ENCODE results near the gene TAGLN. TPM values are rescaled to one million over a fixed set of nuclear protein-coding genes. Genes with fewer than 3 reads are reported as not detected.
A peak's percentile ranks its signal among the peaks of the same experiment; 100 is the strongest.

TAGLN gene
- total and polyA plus RNA-seq, 9 of the 15 experiments (the other 6 are each of a cell fraction or from before 2014, with no cell fraction given) = 0.21 to 4.9 (median 1.1) TPM

GRCh38 chr11:117231842-117232091 lies 32.6 kb downstream of the TAGLN start, which contains the start of gene PCSK7 (continued):
- TF ChIP-seq TFAP4 (CRISPR knock-in tag; IDR thresholded peaks at IDR 0.05; ENCODE audit: borderline replicate concordance) (peak; percentile 38; the same call in 1 of the 2 replicates), ETV1 (tag; conservative IDR thresholded peaks at IDR 0.05; ENCODE audit: low read depth) (0 out of 2 replicates have a peak, but pooled peaks have one; percentile 13), GATAD2A (IDR thresholded peaks at IDR 0.05) (no peak), ZFX (CRISPR knock-in tag; IDR thresholded peaks at IDR 0.05) (0 out of 2 replicates have a peak, but pooled peaks have one; percentile 7), MYC (IDR thresholded peaks at IDR 0.05; ENCODE audit: low read depth, low read length) (no peak), MYC (CRISPR knock-in tag; IDR thresholded peaks at IDR 0.05; ENCODE audit: borderline replicate concordance, low read depth) (no peak), RFX5 (IDR thresholded peaks at IDR 0.05; ENCODE audit: low read depth, low read length) (peak; percentile 48; the same call in 1 of the 2 replicates), ZBTB7A (IDR thresholded peaks at IDR 0.05; ENCODE audit: borderline replicate concordance, control insufficient read depth, low read depth, low read length) (no peak), ZBTB40 (IDR thresholded peaks at IDR 0.05) (peak; percentile 77), ZBTB40 (CRISPR knock-in tag; IDR thresholded peaks at IDR 0.05) (no peak), RB1 (IDR thresholded peaks at IDR 0.05; ENCODE audit: low read depth) (0 out of 2 replicates have a peak, but pooled peaks have one; percentile 13), GABPB1 (CRISPR knock-in tag; IDR thresholded peaks at IDR 0.05) (0 out of 2 replicates have a peak, but pooled peaks have one; percentile 40)
- TF ChIP-seq, protein P1, sequence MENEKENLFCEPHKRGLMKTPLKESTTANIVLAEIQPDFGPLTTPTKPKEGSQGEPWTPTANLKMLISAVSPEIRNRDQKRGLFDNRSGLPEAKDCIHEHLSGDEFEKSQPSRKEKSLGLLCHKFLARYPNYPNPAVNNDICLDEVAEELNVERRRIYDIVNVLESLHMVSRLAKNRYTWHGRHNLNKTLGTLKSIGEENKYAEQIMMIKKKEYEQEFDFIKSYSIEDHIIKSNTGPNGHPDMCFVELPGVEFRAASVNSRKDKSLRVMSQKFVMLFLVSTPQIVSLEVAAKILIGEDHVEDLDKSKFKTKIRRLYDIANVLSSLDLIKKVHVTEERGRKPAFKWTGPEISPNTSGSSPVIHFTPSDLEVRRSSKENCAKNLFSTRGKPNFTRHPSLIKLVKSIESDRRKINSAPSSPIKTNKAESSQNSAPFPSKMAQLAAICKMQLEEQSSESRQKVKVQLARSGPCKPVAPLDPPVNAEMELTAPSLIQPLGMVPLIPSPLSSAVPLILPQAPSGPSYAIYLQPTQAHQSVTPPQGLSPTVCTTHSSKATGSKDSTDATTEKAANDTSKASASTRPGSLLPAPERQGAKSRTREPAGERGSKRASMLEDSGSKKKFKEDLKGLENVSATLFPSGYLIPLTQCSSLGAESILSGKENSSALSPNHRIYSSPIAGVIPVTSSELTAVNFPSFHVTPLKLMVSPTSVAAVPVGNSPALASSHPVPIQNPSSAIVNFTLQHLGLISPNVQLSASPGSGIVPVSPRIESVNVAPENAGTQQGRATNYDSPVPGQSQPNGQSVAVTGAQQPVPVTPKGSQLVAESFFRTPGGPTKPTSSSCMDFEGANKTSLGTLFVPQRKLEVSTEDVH (IDR thresholded peaks at IDR 0.05; ENCODE audit: low read depth, partially characterized antibody) = peak; percentile 56
- TF ChIP-seq, protein P2, sequence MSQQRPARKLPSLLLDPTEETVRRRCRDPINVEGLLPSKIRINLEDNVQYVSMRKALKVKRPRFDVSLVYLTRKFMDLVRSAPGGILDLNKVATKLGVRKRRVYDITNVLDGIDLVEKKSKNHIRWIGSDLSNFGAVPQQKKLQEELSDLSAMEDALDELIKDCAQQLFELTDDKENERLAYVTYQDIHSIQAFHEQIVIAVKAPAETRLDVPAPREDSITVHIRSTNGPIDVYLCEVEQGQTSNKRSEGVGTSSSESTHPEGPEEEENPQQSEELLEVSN (IDR thresholded peaks at IDR 0.05; ENCODE audit: borderline replicate concordance in 1 of 2, extremely low read depth in 1 of 2, insufficient read depth in 1 of 2, insufficient read length in 1 of 2, low read depth in 1 of 2, low read length in 1 of 2, poor library complexity in 1 of 2, severe bottlenecking in 1 of 2) = no peak

Data from K562 (cell line).